ENCODE measurements around the gene SSC5D. TPM values are rescaled to one million over a fixed set of nuclear protein-coding genes. Genes with fewer than 3 reads are reported as not detected.

The SSC5D gene
- total and polyA plus RNA-seq, 2 experiments from 2014 or later: 0.60 to 0.89 TPM

GRCh38 chr19:55442372-55442961 is 45.8 kb upstream of the SSC5D start:
- Histone ChIP-seq H3K4me3 (no peak overlapping the region), H3K36me3 (no peaks in the 10 kb centered on the region), H3K9me3 (ENCODE audit: low read depth) (no peaks in the 10 kb centered on the region), H3K27me3 (peaks cover 96% of the 10 kb centered on the region), H3K27ac (no peak overlapping the region), H3K4me1 (ENCODE audit: low read depth) (no peaks in the 10 kb centered on the region)
- TF ChIP-seq CTCF (IDR thresholded peaks at IDR 0.05; ENCODE audit: low read depth, low read length): no peak
- DNase-seq (ENCODE audit: low read depth in 1 of 2, low spot score in 1 of 2): no peak

DNA sequence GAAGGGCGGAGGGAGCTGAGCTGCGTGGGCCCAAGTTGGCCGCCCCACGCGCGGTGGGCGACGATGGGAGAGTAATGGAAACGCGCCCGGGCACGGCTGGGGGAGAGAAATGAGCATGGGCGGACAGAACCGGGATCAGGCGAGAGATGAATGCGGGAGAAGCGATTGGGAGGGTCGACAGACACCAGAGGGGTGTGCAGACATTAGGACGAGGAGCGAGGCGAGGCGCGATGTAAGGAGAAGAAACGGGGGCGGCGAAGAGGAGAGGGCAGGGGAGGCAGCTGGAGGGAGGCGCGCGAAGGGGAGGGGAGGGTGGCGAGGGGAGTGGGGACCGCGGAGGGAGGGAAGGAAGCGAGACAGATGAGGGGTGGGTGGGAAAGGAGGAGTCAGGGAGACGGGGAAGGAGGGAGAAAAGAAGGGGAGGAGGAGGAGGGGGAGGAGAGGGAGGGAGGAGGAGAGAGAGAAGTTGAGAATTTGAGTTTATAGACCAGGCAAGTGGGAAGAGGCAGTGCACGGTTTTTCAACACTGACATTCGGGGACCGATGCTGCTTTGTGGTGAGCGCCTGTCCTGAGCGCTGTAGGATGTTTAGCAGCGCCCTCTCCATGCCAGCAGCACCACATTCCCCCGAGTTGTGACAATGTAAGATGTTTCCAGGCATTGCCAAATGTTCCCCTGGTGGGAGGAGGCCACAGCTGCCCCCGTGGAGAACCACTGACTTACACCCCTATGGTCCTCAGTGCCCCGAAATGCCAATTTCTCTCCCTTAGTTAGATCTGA is 45.0 kb upstream of the SSC5D start, which contains the start of gene SHISA7:
TSS of gene SHISA7 (minus strand) at position 256 of the 779 bp plus-strand sequence. CDS start 437 bp downstream, outside the sequence.
- DNase-seq (ENCODE audit: low read depth in 1 of 2, low spot score in 1 of 2): no peak
- TF ChIP-seq CTCF (IDR thresholded peaks at IDR 0.05; ENCODE audit: low read depth, low read length): no peak
- Histone ChIP-seq H3K4me3 (no peak within 1 kb of the TSS), H3K4me1 (ENCODE audit: low read depth) (no peaks in the 10 kb centered on the region), H3K27me3 (peaks cover 100% of the 10 kb centered on the region), H3K9me3 (ENCODE audit: low read depth) (no peaks in the 10 kb centered on the region), H3K36me3 (no peaks in the 10 kb centered on the region), H3K27ac (no peak within 1 kb of the TSS)

DNA sequence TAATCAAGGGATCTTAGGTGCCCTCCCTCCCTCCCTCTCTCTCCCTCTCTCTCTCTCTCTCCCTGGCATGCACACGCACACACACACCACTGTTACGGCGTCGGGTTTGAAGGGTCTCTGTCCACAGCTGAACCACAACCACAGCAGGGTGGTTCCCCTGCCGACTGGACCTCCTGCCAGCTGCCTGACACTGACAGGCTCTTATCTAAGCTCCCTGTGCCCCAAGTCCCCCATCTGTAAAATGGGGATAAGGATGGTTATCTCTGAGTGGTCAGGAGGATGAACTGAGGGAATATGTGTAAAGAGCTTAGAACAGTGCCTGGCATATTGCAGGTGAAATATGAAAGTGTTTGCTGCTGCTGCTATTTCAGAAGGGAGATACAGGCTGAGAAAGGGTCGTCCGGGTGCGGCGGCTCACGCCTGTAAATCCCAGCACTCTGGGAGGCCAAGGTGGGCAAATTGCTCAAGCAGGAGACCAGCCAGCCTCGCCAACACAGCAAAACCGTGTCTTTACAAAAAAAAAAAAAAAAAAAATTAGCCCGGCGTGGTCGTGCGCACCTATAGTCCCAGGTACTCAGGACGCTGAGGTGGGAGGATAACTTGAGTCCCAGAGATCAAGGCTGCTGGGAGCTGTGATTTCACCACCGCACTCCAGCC is 44.3 kb upstream of the SSC5D start:
- no peaks in the 10 kb centered on the region for H3K4me1 ChIP-seq (ENCODE audit: low read depth)
- peaks cover 100% of the 10 kb centered on the region for H3K27me3 ChIP-seq
- no peaks in the 10 kb centered on the region for H3K9me3 ChIP-seq (ENCODE audit: low read depth)
- no peaks in the 10 kb centered on the region for H3K36me3 ChIP-seq
- no peak for DNase-seq (ENCODE audit: low read depth in 1 of 2, low spot score in 1 of 2)
- H3K27ac ChIP-seq: no peak overlapping the region
- TF ChIP-seq CTCF (IDR thresholded peaks at IDR 0.05; ENCODE audit: low read depth, low read length): no peak
- no peak overlapping the region for H3K4me3 ChIP-seq

DNA sequence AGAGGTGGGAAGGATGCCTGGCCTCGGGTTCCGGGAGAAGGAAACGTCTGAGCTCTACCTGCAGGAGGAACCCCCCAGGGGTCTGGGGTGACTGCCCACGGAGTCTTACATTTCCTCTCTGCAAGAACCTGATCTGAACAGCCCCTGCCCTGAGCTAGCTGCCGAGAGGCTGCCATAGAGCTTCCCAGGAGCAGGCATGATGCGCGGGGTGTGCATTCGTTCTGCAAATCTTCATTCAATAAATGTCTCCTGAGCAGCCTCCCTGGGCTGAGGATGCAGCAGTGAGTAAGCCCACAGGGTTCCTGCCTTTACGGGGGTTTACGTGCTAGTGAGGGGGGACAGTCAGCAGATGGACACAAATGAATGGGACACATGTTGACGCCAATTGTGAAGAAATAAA is 43.6 kb upstream of the SSC5D start:
- no peak for DNase-seq (ENCODE audit: low read depth in 1 of 2, low spot score in 1 of 2)
- Histone ChIP-seq H3K27ac (no peak overlapping the region), H3K9me3 (ENCODE audit: low read depth) (no peaks in the 10 kb centered on the region), H3K4me3 (no peak overlapping the region), H3K27me3 (peaks cover 100% of the 10 kb centered on the region), H3K36me3 (no peaks in the 10 kb centered on the region), H3K4me1 (ENCODE audit: low read depth) (no peaks in the 10 kb centered on the region)
- TF ChIP-seq CTCF (IDR thresholded peaks at IDR 0.05; ENCODE audit: low read depth, low read length): no peak

DNA sequence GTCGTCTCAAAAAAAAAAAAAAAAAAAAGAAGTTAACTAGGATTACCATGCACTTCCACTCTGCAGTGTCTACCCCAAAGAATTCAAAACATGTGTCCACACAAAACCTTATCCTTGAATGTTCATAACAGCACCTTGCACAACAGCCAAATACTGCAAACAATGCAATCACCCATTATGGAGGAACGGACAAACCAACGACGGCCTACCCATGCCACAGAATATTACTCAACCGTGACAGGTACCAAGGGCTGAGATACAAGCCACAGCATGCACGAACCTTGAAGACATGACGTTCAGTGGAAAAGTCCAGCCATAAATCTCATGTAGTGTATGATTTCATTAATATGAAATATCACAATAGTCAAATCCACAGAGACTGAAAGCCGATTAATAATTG is 42.2 kb upstream of the SSC5D start:
- Histone ChIP-seq H3K36me3 (no peaks in the 10 kb centered on the region), H3K4me3 (no peak overlapping the region), H3K27me3 (peaks cover 98% of the 10 kb centered on the region), H3K4me1 (ENCODE audit: low read depth) (no peaks in the 10 kb centered on the region), H3K27ac (no peak overlapping the region), H3K9me3 (ENCODE audit: low read depth) (no peaks in the 10 kb centered on the region)
- no peak for DNase-seq (ENCODE audit: low read depth in 1 of 2, low spot score in 1 of 2)
- no peak for TF ChIP-seq CTCF (IDR thresholded peaks at IDR 0.05; ENCODE audit: low read depth, low read length)

Measured in cardiac muscle cell (in vitro differentiated cells and primary cell).